ENCODE results near the gene DLG3.

Gene DLG3

GRCh38 chrX:70476166-70476933 is 31.7 kb downstream of the DLG3 start:
- DNase-seq (ENCODE audit: low spot score), result no peak

GRCh38 chrX:70476934-70477733 is 32.5 kb downstream of the DLG3 start:
- DNase-seq (ENCODE audit: low spot score), result no peak

DNA sequence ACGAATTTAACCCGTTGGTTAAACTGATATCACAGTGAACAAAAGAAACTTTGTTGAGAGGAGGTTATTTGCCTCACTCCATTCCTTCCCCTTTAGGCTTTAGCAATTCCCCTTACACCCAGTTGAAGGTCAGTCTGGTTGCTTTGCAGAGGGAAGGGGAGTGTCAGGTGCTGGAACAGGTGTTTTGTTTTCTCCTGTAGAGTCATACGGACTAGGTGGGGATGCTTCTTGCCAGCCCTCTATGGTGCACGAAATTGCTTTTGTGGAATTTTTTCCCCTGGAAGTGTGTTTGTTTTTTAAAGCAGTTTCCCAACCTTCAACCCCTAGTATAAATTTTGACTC is 33.1 kb downstream of the DLG3 start:
- no peak for DNase-seq (ENCODE audit: low spot score)

DNA sequence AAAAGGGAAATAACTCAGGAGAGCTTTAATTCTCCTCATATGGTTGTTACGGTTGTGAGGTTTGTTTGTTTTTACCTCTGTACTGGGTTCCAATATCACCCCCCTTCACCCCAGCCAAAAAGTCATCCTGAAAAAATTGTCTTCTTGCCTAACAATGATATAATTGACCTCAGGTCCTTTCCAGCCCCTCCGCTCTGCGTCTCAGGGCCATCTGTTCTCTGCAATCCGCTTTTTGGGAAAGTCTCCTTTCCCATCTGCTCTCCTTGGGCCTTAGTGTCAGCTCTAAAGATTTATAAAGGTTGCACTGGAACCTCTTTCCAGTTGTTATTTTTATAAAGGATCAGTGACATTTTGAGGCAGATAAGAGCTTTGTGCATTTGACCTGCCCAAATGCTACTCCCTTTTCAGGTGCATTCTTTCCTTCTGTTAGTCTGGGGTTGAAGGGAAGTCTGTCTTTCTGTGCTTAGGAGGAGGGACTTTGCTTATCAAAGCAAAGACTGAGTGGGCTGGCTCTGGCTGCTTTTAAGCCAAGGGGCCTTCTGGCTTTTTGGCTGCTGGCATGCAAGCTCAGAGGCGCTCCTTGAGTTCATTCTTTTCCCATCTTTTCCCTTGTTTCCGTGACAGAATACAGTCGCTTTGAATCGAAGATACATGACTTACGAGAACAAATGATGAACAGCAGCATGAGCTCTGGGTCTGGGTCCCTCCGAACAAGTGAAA is 34.1 kb downstream of the DLG3 start:
- DNase-seq (ENCODE audit: low spot score), result no peak

GRCh38 chrX:70479247-70479921 is 34.7 kb downstream of the DLG3 start:
- no peak for DNase-seq (ENCODE audit: low spot score)

- DNase-seq (ENCODE audit: low spot score), result no peak
Measured at GRCh38 chrX:70479922-70480659, 35.5 kb downstream of the DLG3 start.

DNA sequence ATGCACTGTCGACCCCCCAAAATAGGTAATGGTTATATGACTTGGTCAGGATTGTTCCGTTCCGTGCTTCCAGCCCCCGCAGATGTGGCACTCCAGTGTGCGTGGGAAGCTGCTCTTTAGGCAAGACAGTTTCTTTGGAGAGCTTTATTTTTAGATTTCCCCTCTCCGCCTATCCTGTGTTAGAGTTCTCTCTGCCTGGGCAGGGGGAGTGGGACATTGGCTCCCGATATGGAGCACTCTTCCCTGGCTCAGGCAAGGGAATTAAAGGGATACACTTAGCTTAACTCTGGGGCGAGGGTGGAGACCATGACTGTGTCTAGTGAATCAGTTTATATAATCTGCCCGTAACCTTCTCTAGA is 36.0 kb downstream of the DLG3 start:
- DNase-seq (ENCODE audit: low spot score), result no peak

- DNase-seq (ENCODE audit: low spot score), result no peak
Measured at GRCh38 chrX:70481471-70482270, 37.0 kb downstream of the DLG3 start.

DNA sequence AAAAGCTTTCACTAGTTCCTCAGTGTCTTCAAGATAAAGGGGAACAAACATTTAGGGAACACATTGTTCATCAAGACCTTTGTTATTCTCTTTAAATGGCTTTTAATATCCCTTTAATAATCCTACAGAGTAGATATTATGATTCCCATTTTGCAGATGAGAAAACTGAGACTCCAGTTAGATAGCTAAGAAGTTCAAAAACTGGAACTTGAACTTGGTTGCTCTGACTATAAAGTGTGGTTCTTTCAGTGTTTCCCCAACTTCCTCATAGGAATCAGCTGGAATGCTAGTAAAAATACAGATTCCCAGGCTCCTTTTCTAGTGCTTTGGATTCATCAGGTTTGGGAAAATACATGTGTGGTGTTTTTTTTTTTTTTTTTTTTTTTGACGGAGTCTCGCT is 37.7 kb downstream of the DLG3 start:
- DNase-seq (ENCODE audit: low spot score), result no peak

GRCh38 chrX:70485466-70485865 is 40.8 kb downstream of the DLG3 start:
- DNase-seq (ENCODE audit: low spot score), result no peak

DNA sequence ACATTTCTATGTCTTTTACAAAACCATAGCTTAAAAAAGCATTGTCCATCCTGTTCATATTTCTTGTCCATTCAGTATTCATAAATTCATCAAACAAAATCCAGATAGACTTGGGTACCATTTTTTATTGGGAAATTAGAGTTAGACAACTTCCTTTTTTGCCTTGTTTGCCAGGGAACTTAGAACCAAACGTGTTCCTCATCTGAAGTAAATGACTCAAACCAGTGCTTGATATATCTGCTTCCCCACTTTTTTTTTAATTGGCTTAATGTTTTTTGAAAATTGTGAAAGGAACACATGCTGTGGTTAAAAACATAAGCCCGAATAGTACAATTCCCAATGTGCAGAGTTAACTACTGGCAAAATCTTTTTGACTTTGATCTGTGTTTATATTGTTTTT is 44.2 kb downstream of the DLG3 start:
- no peak for DNase-seq (ENCODE audit: low spot score)

DNA sequence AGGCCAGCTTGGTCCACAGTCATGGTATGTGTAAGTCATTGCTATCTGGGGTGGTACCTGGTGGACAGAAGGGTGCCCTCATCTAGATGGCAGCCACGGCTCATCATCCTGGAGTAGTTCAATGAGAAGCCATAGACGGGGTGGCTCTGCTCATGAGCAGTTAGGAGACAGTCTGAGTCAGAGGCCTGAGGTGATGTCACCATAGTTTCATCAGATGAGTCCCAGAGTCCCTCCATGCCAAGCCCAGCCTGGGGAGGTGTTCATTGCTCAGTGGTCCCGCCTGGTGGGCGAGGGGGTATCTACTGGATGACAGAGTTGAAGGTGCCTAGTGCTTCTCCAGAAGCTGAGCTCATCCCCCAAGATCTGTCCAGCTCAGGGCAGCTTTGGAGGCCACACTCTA is 49.8 kb downstream of the DLG3 start:
- no peak for DNase-seq (ENCODE audit: low spot score)

DNA sequence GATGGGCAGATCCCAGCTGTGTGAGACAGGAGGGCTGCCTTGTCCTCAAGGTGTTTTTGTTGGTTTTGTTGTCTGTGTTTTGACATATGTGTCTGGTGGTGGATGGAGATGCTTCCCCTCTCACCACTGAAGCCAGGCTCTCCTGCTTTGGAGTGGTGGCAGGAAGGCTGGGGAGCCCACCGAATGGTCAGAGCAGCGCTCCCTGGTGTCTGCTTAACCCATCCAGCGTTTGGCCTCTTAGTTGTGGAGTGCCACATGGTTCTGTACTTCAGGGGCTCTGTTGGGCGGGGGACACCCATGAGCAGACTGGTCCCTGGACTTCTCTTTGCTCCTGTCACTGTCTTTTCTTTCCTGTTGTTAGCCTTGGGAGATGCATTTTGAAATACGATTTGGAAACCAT is 51.9 kb downstream of the DLG3 start:
- no peak for DNase-seq (ENCODE audit: low spot score)

- DNase-seq (ENCODE audit: low spot score), result no peak
Measured at GRCh38 chrX:70497026-70497425, 52.4 kb downstream of the DLG3 start.

- no peak for DNase-seq (ENCODE audit: low spot score)
Measured at GRCh38 chrX:70498129-70498528, 53.5 kb downstream of the DLG3 start.

DNA sequence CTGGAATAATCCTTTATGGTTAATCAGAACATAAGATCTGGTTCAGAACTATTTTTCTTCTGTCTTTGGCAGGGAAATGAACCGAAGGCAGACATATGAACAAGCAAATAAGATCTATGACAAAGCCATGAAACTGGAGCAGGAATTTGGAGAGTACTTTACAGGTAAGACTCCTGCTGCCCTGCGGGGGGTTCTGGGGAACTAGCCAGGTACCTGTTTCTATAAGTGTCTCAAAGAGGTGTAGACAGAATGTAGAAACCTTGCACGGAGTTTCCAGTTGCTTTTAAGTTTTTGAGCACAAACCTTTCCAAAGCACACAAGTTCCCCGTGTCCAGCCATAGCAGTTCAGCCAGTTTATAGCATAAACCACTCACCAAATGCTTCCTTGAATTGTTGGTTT is 56.2 kb downstream of the DLG3 start:
- DNase-seq (ENCODE audit: low spot score), result no peak

GRCh38 chrX:70504772-70505450 is 60.3 kb downstream of the DLG3 start:
- DNase-seq (ENCODE audit: low spot score), result no peak

GRCh38 chrX:70505451-70505841 is 60.8 kb downstream of the DLG3 start:
- no peak for DNase-seq (ENCODE audit: low spot score)

GRCh38 chrX:70508296-70508911 is 63.8 kb downstream of the DLG3 start:
- DNase-seq (ENCODE audit: low spot score), result no peak

- no peak for DNase-seq (ENCODE audit: low spot score)
Measured at GRCh38 chrX:70509078-70509477, 64.4 kb downstream of the DLG3 start.

Measured in SK-N-DZ (cell line).